GM12878 (cell line): ENCODE measurements around the gene CALHM1. TPM values are rescaled to one million over a fixed set of nuclear protein-coding genes. Genes with fewer than 3 reads are reported as not detected.

Source experiments
- ATAC-seq: fragments of 200-7000 bp; cut with Tn5 transposase; 3 replicates; pipeline ENCODE4 v1.9.1; 2020; ENCODE audit warnings: mild to moderate bottlenecking, moderate library complexity
- BruUV-seq: library from RNA; stranded (reverse); fragments of 400-500 nt; replicated peaks from 2 replicates; lab custom pipeline; 2021; lab: Mats Ljungman, UMichigan
- CTCF ChIA-PET: fragments of 300-600 bp; sonication (Branson Sonifier 250); formaldehyde crosslinking; extraction: SDS; loops from one replicate; lab custom pipeline; 2021; ENCODE audit warnings: inconsistent platforms; lab: Yijun Ruan, JAX
- POLR2A ChIA-PET: fragments of 350-600 bp; formaldehyde crosslinking; extraction: SDS; loops from one replicate; lab custom pipeline; 2021; ENCODE audit warnings: inconsistent platforms; lab: Charles Lee
- RAD21 ChIA-PET: fragments of 300-600 bp; sonication (Branson Sonifier 250); formaldehyde crosslinking; loops from one replicate; lab custom pipeline; 2023; ENCODE audit warnings: antibody characterized with exemption; ENCODE audit not compliant: unreplicated experiment; lab: Charles Lee
- SMC1A ChIA-PET: fragments of 300-600 bp; sonication (Branson Sonifier 250); formaldehyde crosslinking; loops from one replicate; lab custom pipeline; 2023; ENCODE audit not compliant: unreplicated experiment, uncharacterized antibody; lab: Charles Lee
- DNase-seq: peaks from one replicate; pipeline ENCODE4 v3.0.0-alpha.2; 2011; ENCODE audit warnings: low read depth, low spot score
- FAIRE-seq: peaks from 3 replicates; lab custom pipeline; 2011; peaks lifted over from hg19 to GRCh38; lab: Jason Lieb, UNC
- H2AFZ ChIP-seq: 2 replicates; pipeline ENCODE4 v1.6.0; 2011; ENCODE audit warnings: low read depth, low read length, control low read depth; ENCODE audit not compliant: control insufficient read depth
- H3K27ac ChIP-seq: 2 replicates; pipeline ENCODE4 v1.5.1; 2011; ENCODE audit warnings: control low read depth; ENCODE audit not compliant: control insufficient read depth, insufficient read depth
- H3K27me3 ChIP-seq, 2 experiments: replicated peaks in 1 of 2; 2 replicates each; pipeline versions ENCODE4 v1.6.0 to v1.6.1; 2011; ENCODE audit warnings: low read length in 1 of 2; ENCODE audit not compliant: control insufficient read depth in 2 of 2, insufficient read depth in 2 of 2
- H3K36me3 ChIP-seq, 2 experiments: 2 replicates each; pipeline ENCODE4 v1.5.1; 2011; ENCODE audit warnings: low read length in 1 of 2; ENCODE audit not compliant: control insufficient read depth in 2 of 2, insufficient read depth in 2 of 2
- H3K4me1 ChIP-seq: 2 replicates; pipeline ENCODE4 v1.6.1; 2011; ENCODE audit warnings: mild to moderate bottlenecking, low read length, moderate library complexity, mixed read lengths; ENCODE audit not compliant: control insufficient read depth, insufficient read depth
- H3K4me2 ChIP-seq: 2 replicates; pipeline ENCODE4 v1.6.0; 2011; ENCODE audit warnings: control low read depth; ENCODE audit not compliant: control insufficient read depth, insufficient read depth
- H3K4me3 ChIP-seq: fragments of 200-600 bp; sonication (generic); 2 replicates; pipeline ENCODE4 v1.5.1; 2016
- H3K79me2 ChIP-seq: 2 replicates; pipeline ENCODE4 v1.6.0; 2011; ENCODE audit warnings: low read length; ENCODE audit not compliant: control insufficient read depth, insufficient read depth
- H3K9ac ChIP-seq: 2 replicates; pipeline ENCODE4 v1.8.0; 2011; ENCODE audit warnings: low read length, control low read depth, mixed read lengths; ENCODE audit not compliant: control insufficient read depth, insufficient read depth
- H3K9me3 ChIP-seq: replicated peaks from 3 replicates; pipeline ENCODE4 v1.5.1; 2011; ENCODE audit warnings: mild to moderate bottlenecking, low read length; ENCODE audit not compliant: control insufficient read depth, insufficient read depth
- H4K20me1 ChIP-seq: 2 replicates; pipeline ENCODE4 v1.6.0; 2011; ENCODE audit not compliant: control insufficient read depth, insufficient read depth
- HDGF ChIP-seq: fragments of 450-650 bp; IDR thresholded peaks from 2 replicates; pipeline ENCODE4 v1.6.1; 2016; ENCODE audit warnings: antibody characterized with exemption
- MYB ChIP-seq: fragments of 150-350 bp; IDR thresholded peaks from 2 replicates; pipeline ENCODE4 v1.6.1; 2014; ENCODE audit warnings: mild to moderate bottlenecking, low read depth, low read length, borderline replicate concordance
- NFIC ChIP-seq: IDR thresholded peaks from 2 replicates; pipeline ENCODE4 v1.6.1; 2012; ENCODE audit warnings: low read depth, mild to moderate bottlenecking, inconsistent platforms, low read length, moderate library complexity
- POLR2AphosphoS2 ChIP-seq: IDR thresholded peaks from 2 replicates; pipeline ENCODE4 v1.6.1; 2011; ENCODE audit warnings: low read depth, mild to moderate bottlenecking, low read length, improper control_type of control experiment, moderate library complexity
- RELA ChIP-seq: fragments of 450-650 bp; IDR thresholded peaks from 2 replicates; pipeline ENCODE4 v1.8.0; 2014; ENCODE audit warnings: borderline replicate concordance; ENCODE audit not compliant: partially characterized antibody
- SMC3 ChIP-seq: IDR thresholded peaks from 2 replicates; pipeline ENCODE4 v1.6.1; 2011; ENCODE audit warnings: low read length, improper control_type of control experiment, borderline replicate concordance
- STAT3 ChIP-seq: IDR thresholded peaks from 2 replicates; pipeline ENCODE4 v1.6.1; 2011; ENCODE audit warnings: low read depth, low read length, improper control_type of control experiment
- WGBS: methylation state at CpG from one replicate; pipeline ENCODE4 v1.1.6; 2016; ENCODE audit warnings: low lambda C conversion rate; ENCODE audit not compliant: insufficient replicate concordance, insufficient coverage; ENCODE audit errors: missing lambda C conversion rate; 5-methylcytosine and 5-hydroxymethylcytosine counted together
- in situ Hi-C: fragments of 300-500 bp; cut with MboI; formaldehyde crosslinking; loops from 9 replicates; pipeline ENCODE4 v1.14.3; 2018; ENCODE audit warnings: mixed read lengths
- intact Hi-C: fragments of 100-400 bp; cut with micrococcal nuclease; formaldehyde crosslinking; loops from one replicate; pipeline ENCODE4 v1.14.2; 2022; ENCODE audit not compliant: unreplicated experiment
- polyA plus RNA-seq, 11 experiments: library from polyadenylated mRNA; depleted of rRNA in 4 of 11; unstranded in 6 of 11; stranded (reverse) in 5 of 11; fragments of >200 nt; fragmentation: Nextera tagmentation in 4 of 11; fragmentation: Illumina TruSeq in 1 of 11; extraction: Ambion mirVana in 4 of 11; extraction: Trizol in 1 of 11; gene quantifications; 1 replicate in 1 of 11; 2 replicates in 10 of 11; pipeline versions ENCODE4 v1.2.1 to v1.2.3, GENCODE V29; 2011 to 2016; ENCODE audit warnings: inconsistent platforms in 2 of 11, missing spikeins in 2 of 11, low read depth in 1 of 11
- total RNA-seq, 4 experiments: library from RNA; depleted of rRNA in 3 of 4; stranded (reverse); fragments of >200 nt in 3 of 4; fragmentation: Illumina TruSeq in 1 of 4; extraction: Trizol in 1 of 4; gene quantifications; 2 replicates each; pipeline versions ENCODE4 v1.2.1 to v1.2.3, GENCODE V29; 2013 to 2021
- TF ChIP-seq, protein P1 (sequence below): fragments of 450-650 bp; IDR thresholded peaks from 2 replicates; pipeline ENCODE4 v1.6.1; 2014; ENCODE audit warnings: mild to moderate bottlenecking
- TF ChIP-seq, protein P2 (sequence below): fragments of 450-650 bp; IDR thresholded peaks from 2 replicates; pipeline ENCODE4 v1.6.1; 2016; ENCODE audit warnings: mild to moderate bottlenecking
- TF ChIP-seq, protein P3 (sequence below): IDR thresholded peaks from 2 replicates; pipeline ENCODE4 v1.6.1; 2012; ENCODE audit warnings: low read depth, low read length, improper control_type of control experiment
- TF ChIP-seq, protein P4 (sequence below): fragments of 450-650 bp; formaldehyde crosslinking; IDR thresholded peaks from 2 replicates; pipeline ENCODE4 v1.4.0; 2022; ENCODE audit warnings: mild to moderate bottlenecking, moderate library complexity

The CALHM1 gene
- total and polyA plus RNA-seq, 10 of the 15 experiments (the other 5 are each of a cell fraction or from before 2014, with no cell fraction given), result 0.05 to 1.7 (median 0.17) TPM

DNA sequence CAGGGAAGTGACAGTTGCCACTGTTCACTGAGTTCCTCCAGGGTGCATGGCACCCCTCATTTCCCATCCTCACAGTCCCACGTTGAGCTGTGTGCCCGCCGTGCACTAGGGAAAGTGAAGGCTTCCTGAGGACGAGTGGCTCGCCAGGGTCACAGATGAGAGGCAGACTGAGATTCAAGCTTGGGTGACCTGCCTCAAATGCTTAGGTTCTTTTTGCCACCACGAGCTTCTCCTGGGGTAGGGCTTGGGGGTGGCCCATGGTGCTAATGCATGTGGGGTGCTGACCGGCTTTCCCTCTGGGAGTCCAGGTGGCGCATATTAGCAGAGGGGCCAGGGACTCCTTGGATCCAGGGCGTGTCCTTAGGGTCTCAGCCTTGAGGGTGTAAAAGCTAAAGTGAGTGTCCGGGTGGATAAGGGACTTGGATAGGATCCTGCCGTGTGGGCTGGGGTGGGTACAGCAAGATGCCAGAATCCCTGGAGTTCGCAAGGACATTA is 8.5 kb downstream of the CALHM1 start:
- POLR2A ChIA-PET, result interaction anchor here (0.6 to 9.5 kb wide), 5 partner anchors 9 to 397 kb away, joined by 4 to 144 read pairs (median 6); no protein-coding TSS in a partner anchor
- in situ Hi-C loops, result no loop called here
- peak overlapping the region; percentile 83 for H3K27ac ChIP-seq
- no peaks in the 10 kb centered on the region; the same call in 1 of the 2 replicates for H4K20me1 ChIP-seq
- FAIRE-seq, result no peak
- DNase-seq, result no peak
- H3K36me3 ChIP-seq, result peaks cover 12 to 22% of the 10 kb centered on the region in 2 experiments
- H3K4me3 ChIP-seq, result peak overlapping the region; percentile 98
- H2AFZ ChIP-seq, result no peak overlapping the region
- TF ChIP-seq HDGF, result no peak
- TF ChIP-seq SMC3, result no peak
- TF ChIP-seq, protein P1, sequence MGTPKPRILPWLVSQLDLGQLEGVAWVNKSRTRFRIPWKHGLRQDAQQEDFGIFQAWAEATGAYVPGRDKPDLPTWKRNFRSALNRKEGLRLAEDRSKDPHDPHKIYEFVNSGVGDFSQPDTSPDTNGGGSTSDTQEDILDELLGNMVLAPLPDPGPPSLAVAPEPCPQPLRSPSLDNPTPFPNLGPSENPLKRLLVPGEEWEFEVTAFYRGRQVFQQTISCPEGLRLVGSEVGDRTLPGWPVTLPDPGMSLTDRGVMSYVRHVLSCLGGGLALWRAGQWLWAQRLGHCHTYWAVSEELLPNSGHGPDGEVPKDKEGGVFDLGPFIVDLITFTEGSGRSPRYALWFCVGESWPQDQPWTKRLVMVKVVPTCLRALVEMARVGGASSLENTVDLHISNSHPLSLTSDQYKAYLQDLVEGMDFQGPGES, result no peak
- TF ChIP-seq POLR2AphosphoS2, result no peak
- TF ChIP-seq, protein P2, sequence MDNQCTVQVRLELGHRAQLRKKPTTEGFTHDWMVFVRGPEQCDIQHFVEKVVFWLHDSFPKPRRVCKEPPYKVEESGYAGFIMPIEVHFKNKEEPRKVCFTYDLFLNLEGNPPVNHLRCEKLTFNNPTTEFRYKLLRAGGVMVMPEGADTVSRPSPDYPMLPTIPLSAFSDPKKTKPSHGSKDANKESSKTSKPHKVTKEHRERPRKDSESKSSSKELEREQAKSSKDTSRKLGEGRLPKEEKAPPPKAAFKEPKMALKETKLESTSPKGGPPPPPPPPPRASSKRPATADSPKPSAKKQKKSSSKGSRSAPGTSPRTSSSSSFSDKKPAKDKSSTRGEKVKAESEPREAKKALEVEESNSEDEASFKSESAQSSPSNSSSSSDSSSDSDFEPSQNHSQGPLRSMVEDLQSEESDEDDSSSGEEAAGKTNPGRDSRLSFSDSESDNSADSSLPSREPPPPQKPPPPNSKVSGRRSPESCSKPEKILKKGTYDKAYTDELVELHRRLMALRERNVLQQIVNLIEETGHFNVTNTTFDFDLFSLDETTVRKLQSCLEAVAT, result no peak
- no peak for TF ChIP-seq RELA
- TF ChIP-seq, protein P3, sequence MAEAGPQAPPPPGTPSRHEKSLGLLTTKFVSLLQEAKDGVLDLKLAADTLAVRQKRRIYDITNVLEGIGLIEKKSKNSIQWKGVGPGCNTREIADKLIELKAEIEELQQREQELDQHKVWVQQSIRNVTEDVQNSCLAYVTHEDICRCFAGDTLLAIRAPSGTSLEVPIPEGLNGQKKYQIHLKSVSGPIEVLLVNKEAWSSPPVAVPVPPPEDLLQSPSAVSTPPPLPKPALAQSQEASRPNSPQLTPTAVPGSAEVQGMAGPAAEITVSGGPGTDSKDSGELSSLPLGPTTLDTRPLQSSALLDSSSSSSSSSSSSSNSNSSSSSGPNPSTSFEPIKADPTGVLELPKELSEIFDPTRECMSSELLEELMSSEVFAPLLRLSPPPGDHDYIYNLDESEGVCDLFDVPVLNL, result no peak
- no peak for TF ChIP-seq NFIC
- TF ChIP-seq MYB, result no peak
- TF ChIP-seq STAT3, result no peak
- TF ChIP-seq, protein P4, sequence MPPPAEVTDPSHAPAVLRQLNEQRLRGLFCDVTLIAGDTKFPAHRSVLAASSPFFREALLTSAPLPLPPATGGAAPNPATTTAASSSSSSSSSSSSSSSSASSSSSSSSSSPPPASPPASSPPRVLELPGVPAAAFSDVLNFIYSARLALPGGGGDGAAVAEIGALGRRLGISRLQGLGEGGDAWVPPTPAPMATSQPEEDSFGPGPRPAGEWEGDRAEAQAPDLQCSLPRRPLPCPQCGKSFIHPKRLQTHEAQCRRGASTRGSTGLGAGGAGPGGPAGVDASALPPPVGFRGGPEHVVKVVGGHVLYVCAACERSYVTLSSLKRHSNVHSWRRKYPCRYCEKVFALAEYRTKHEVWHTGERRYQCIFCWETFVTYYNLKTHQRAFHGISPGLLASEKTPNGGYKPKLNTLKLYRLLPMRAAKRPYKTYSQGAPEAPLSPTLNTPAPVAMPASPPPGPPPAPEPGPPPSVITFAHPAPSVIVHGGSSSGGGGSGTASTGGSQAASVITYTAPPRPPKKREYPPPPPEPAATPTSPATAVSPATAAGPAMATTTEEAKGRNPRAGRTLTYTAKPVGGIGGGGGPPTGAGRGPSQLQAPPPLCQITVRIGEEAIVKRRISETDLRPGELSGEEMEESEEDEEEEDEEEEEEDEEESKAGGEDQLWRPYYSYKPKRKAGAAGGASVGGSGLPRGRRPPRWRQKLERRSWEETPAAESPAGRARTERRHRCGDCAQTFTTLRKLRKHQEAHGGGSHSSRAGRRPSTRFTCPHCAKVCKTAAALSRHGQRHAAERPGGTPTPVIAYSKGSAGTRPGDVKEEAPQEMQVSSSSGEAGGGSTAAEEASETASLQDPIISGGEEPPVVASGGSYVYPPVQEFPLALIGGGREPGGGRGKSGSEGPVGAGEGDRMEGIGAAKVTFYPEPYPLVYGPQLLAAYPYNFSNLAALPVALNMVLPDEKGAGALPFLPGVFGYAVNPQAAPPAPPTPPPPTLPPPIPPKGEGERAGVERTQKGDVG, result no peak
- TF ChIP-seq, all 136 proteins: peak for 0
- Histone ChIP-seq H3K9me3 (no peaks in the 10 kb centered on the region), H3K27me3 (no peaks in the 10 kb centered on the region), H3K79me2 (peaks cover 30% of the 10 kb centered on the region), H3K4me1 (peaks cover 22% of the 10 kb centered on the region), H3K4me2 (peak overlapping the region; percentile 79), H3K9ac (peak overlapping the region; percentile 75; the same call in 1 of the 2 replicates)
- BruUV-seq, result TSS peak; percentile 60
- CTCF ChIA-PET, result interaction anchor here (1.0 to 17.8 kb wide), 5 partner anchors 9 to 34 kb away, joined by 3 to 163 read pairs (median 41); partner anchors contain the start of genes CALHM1 and CALHM3
- ATAC-seq, result no peak
- intact Hi-C loops, result no loop called here
- SMC1A ChIA-PET, result interaction anchor here (1.1 to 9.6 kb wide), 4 partner anchors 10 to 36 kb away, joined by 3 to 124 read pairs (median 3); no protein-coding TSS in a partner anchor
- RAD21 ChIA-PET, result interaction anchor here (1.0 to 7.1 kb wide), 6 partner anchors 17 to 40 kb away, joined by 3 to 73 read pairs (median 32); no protein-coding TSS in a partner anchor
- WGBS, result 75% methylated on average over 12 of the region's 12 CpGs
